Transverse colon (tissue), 4 donors: Measurements from ENCODE around the gene POTEG.
"Not testable (repeated sequence)": the region's sequence is repeated elsewhere in the genome, so short reads cannot be mapped to it uniquely, and the experiment has no call there.

Experiments
- POLR2A ChIP-seq: fragments of 450-650 bp; IDR thresholded peaks from one replicate; pipeline ENCODE4 v1.6.1; 2016; ENCODE audit warnings: antibody characterized with exemption, mild to moderate bottlenecking, moderate library complexity
- POLR2AphosphoS5 ChIP-seq, 3 donors: sonication (generic); formaldehyde crosslinking; IDR thresholded peaks; one replicate each; pipeline ENCODE4 v1.6.1; 2016; ENCODE audit warnings: antibody characterized with exemption in 3 of 3
- TF ChIP-seq, protein P1 (sequence below), 5 experiments: fragments of 200-600 bp in 3 of 5; fragments of 450-650 bp in 2 of 5; sonication (generic) in 3 of 5; IDR thresholded peaks; 1 replicate in 2 of 5; 2 replicates in 3 of 5; pipeline ENCODE4 v1.5.1; 2016 to 2017; ENCODE audit warnings: antibody characterized with exemption in 5 of 5, inconsistent platforms in 3 of 5, mild to moderate bottlenecking in 2 of 5, moderate library complexity in 1 of 5

DNA sequence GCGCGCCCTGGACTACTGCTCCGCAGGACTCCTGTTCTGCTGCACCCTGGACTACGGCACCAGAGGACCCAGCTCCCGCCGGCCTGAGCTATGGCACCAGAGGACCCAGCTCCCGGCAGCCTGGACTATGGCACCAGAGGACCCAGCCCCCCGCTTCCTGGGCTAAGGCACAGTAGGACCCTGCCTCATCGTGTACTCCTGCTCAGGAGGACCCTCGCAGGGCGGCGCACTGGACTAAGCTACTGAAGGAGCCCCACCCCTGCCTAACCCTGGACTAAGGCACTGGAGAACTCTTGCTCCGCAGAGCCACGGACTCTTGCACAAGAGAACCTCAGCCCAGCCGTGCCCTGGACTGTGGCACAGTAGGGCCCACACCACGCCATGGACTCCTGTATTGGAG, 71.3 kb downstream of the POTEG start:
- TF ChIP-seq, protein P1, sequence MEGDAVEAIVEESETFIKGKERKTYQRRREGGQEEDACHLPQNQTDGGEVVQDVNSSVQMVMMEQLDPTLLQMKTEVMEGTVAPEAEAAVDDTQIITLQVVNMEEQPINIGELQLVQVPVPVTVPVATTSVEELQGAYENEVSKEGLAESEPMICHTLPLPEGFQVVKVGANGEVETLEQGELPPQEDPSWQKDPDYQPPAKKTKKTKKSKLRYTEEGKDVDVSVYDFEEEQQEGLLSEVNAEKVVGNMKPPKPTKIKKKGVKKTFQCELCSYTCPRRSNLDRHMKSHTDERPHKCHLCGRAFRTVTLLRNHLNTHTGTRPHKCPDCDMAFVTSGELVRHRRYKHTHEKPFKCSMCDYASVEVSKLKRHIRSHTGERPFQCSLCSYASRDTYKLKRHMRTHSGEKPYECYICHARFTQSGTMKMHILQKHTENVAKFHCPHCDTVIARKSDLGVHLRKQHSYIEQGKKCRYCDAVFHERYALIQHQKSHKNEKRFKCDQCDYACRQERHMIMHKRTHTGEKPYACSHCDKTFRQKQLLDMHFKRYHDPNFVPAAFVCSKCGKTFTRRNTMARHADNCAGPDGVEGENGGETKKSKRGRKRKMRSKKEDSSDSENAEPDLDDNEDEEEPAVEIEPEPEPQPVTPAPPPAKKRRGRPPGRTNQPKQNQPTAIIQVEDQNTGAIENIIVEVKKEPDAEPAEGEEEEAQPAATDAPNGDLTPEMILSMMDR (IDR thresholded peaks at IDR 0.05), result not testable (repeated sequence)
- not testable (repeated sequence) for TF ChIP-seq POLR2A; POLR2AphosphoS5 (IDR thresholded peaks at IDR 0.05)
